ENCODE data around the gene HSPH1. TPM values are rescaled to one million over a fixed set of nuclear protein-coding genes. Genes with fewer than 3 reads are reported as not detected.

The HSPH1 gene
- total and polyA plus RNA-seq, 2 of the 13 experiments (the other 11 are each of a cell fraction or from before 2014, with no cell fraction given) = 13.0 to 62.9 TPM

DNA sequence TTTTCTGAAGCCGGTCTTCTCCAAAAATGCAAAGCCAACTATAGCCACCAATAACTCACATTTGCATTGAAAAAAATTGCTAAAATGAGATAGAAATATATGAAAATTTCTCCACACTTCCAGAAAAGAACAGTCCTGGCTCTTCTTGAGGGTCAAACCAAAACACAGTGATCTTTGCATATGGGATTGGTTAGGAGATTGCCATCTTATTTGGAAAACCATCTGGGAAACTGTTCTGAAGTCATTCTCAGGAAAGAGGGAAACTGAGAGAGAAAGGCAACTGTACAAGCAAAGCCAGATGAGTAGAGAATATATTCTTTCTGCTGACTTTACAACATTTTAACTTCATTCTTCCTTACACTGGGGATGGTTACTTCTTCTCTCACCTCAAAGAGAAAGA lies 54.6 kb downstream of the HSPH1 start:
- 86% methylated on average over 1 of the region's 1 CpG for WGBS (ENCODE audit: low lambda C conversion rate)

DNA sequence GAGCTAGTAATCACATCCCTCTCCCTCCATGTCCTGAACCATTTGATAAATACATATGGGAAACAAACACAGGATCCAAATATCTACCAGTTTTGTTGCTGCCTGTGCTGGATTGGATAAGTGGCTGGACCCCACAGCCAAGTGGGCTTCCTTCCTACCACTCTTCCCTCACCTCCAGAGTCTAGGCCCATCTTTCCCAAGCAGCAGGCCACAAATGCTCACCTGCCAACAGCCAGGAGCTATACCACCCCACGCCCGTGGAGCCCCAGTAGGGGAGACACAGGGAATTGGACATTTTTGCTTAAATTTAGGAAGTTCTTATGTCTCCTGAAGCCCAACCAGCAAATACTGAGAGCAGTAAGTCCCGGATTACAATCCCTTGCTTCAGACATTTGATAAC lies 55.8 kb downstream of the HSPH1 start:
- H3K4me3 ChIP-seq (replicated peaks in 1 of 3; ENCODE audit: insufficient read depth in 1 of 3, low read depth in 2 of 3, low read length in 3 of 3) = no peak overlapping the region
- no peaks in the 10 kb centered on the region for H3K79me2 ChIP-seq (ENCODE audit: insufficient read depth, low read length)
- no peaks in the 10 kb centered on the region for H3K36me3 ChIP-seq (replicated peaks in 1 of 2; ENCODE audit: control insufficient read depth in 1 of 2, insufficient read depth in 2 of 2, low read length in 2 of 2)
- WGBS (ENCODE audit: low lambda C conversion rate) = 5% methylated on average over 3 of the region's 3 CpGs
- peaks cover 0 to 20% of the 10 kb centered on the region in 2 experiments; a peak in 3 of 5 replicates for H3K27me3 ChIP-seq (ENCODE audit: control insufficient read depth in 1 of 2, insufficient read depth in 2 of 2, low read length in 2 of 2)
- no TSS peak for BruUV-seq (replicated peaks)
- in situ Hi-C loops (cut with HindIII; ENCODE audit: extremely low pct_ligation_motif_present, low pct_unique_long_range_greater_than_20kb) (no loop called here), intact Hi-C loops (cut with micrococcal nuclease; ENCODE audit: unreplicated experiment) (no loop called here)
- ATAC-seq = no peak
- H3K9ac ChIP-seq (ENCODE audit: insufficient read depth, low read depth, low read length) = no peak overlapping the region
- H3K9me3 ChIP-seq (ENCODE audit: low read length) = no peaks in the 10 kb centered on the region
- no peak for FAIRE-seq
- no peak for DNase-seq (ENCODE audit: low spot score)
- H3K4me1 ChIP-seq (ENCODE audit: insufficient read depth, low read length) = no peaks in the 10 kb centered on the region
- H3K4me2 ChIP-seq (ENCODE audit: low read depth, low read length) = no peak overlapping the region
- POLR2A ChIA-PET = no interaction called here
- no peak overlapping the region for H2AFZ ChIP-seq (ENCODE audit: low read length)
- TF ChIP-seq NFATC3 (CRISPR knock-in tag; IDR thresholded peaks at IDR 0.05) (no peak), ZNF652 (CRISPR knock-in tag; IDR thresholded peaks at IDR 0.05; ENCODE audit: borderline replicate concordance, low read depth) (no peak), ZNF567 (CRISPR knock-in tag; IDR thresholded peaks at IDR 0.05; ENCODE audit: borderline replicate concordance) (no peak), AGO1 (IDR thresholded peaks at IDR 0.05; ENCODE audit: low read depth, low read length, poor library complexity, severe bottlenecking) (no peak)
- TF ChIP-seq, protein P1, sequence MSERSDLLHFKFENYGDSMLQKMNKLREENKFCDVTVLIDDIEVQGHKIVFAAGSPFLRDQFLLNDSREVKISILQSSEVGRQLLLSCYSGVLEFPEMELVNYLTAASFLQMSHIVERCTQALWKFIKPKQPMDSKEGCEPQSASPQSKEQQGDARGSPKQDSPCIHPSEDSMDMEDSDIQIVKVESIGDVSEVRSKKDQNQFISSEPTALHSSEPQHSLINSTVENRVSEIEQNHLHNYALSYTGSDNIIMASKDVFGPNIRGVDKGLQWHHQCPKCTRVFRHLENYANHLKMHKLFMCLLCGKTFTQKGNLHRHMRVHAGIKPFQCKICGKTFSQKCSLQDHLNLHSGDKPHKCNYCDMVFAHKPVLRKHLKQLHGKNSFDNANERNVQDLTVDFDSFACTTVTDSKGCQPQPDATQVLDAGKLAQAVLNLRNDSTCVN (CRISPR knock-in tag; IDR thresholded peaks at IDR 0.05; ENCODE audit: borderline replicate concordance) = no peak
- TF ChIP-seq, protein P2, sequence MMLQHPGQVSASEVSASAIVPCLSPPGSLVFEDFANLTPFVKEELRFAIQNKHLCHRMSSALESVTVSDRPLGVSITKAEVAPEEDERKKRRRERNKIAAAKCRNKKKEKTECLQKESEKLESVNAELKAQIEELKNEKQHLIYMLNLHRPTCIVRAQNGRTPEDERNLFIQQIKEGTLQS (CRISPR knock-in tag; IDR thresholded peaks at IDR 0.05) = no peak
- CTCF ChIA-PET (ENCODE audit: low intra/inter-chr PET ratio, low total read pairs) = no interaction called here
- H4K20me1 ChIP-seq (ENCODE audit: insufficient read depth, low read length) = no peaks in the 10 kb centered on the region
- H3K27ac ChIP-seq (ENCODE audit: extremely low read length, insufficient read depth, low read length) = no peak overlapping the region

More for the DNA sequence above, 54.6 kb downstream of the HSPH1 start:
- Histone ChIP-seq H3K79me2 (ENCODE audit: insufficient read depth, low read length) (no peaks in the 10 kb centered on the region), H4K20me1 (ENCODE audit: insufficient read depth, low read length) (no peaks in the 10 kb centered on the region), H2AFZ (ENCODE audit: low read length) (no peak overlapping the region), H3K9me3 (ENCODE audit: low read length) (no peaks in the 10 kb centered on the region), H3K4me1 (ENCODE audit: insufficient read depth, low read length) (no peaks in the 10 kb centered on the region), H3K36me3 (replicated peaks in 1 of 2; ENCODE audit: control insufficient read depth in 1 of 2, insufficient read depth in 2 of 2, low read length in 2 of 2) (no peaks in the 10 kb centered on the region), H3K27ac (ENCODE audit: extremely low read length, insufficient read depth, low read length) (no peak overlapping the region), H3K27me3 (ENCODE audit: control insufficient read depth in 1 of 2, insufficient read depth in 2 of 2, low read length in 2 of 2) (peaks cover 0 to 20% of the 10 kb centered on the region in 2 experiments; a peak in 2 of 5 replicates), H3K9ac (ENCODE audit: insufficient read depth, low read depth, low read length) (no peak overlapping the region), H3K4me2 (ENCODE audit: low read depth, low read length) (no peak overlapping the region), H3K4me3 (replicated peaks in 1 of 3; ENCODE audit: insufficient read depth in 1 of 3, low read depth in 2 of 3, low read length in 3 of 3) (no peak overlapping the region)
- CTCF ChIA-PET (ENCODE audit: low intra/inter-chr PET ratio, low total read pairs) = no interaction called here
- TF ChIP-seq ZNF337 (CRISPR knock-in tag; IDR thresholded peaks at IDR 0.05; ENCODE audit: borderline replicate concordance, low read depth) = no peak
- no peak for TF ChIP-seq CHD4 (IDR thresholded peaks at IDR 0.05; ENCODE audit: borderline replicate concordance, low read length)
- TF ChIP-seq ZMYM3 (CRISPR knock-in tag; IDR thresholded peaks at IDR 0.05) = no peak
- TF ChIP-seq ZNF460 (CRISPR knock-in tag; IDR thresholded peaks at IDR 0.05; ENCODE audit: borderline replicate concordance) = no peak
- FAIRE-seq (no peak), ATAC-seq (no peak), DNase-seq (ENCODE audit: low spot score) (no peak)
- intact Hi-C loops (cut with micrococcal nuclease; ENCODE audit: unreplicated experiment) = no loop called here
- in situ Hi-C loops (cut with HindIII; ENCODE audit: extremely low pct_ligation_motif_present, low pct_unique_long_range_greater_than_20kb) = no loop called here
- no TSS peak for BruUV-seq (replicated peaks)
- POLR2A ChIA-PET = no interaction called here

Measured in HepG2 (cell line).